OCI-LY3 (cell line): ENCODE measurements around the gene MAB21L2.

Source experiments
- CTCF ChIP-seq: fragments of 200-600, 300-600 bp; sonication (generic); IDR thresholded peaks from 2 replicates; pipeline ENCODE4 v1.5.1; 2014; ENCODE audit warnings: antibody characterized with exemption, low read length, low read depth
- EZH2phosphoT487 ChIP-seq: fragments of 200-600 bp; shearing (Covaris generic); IDR thresholded peaks from 2 replicates; pipeline ENCODE4 v1.6.1; 2018; ENCODE audit warnings: antibody characterized with exemption, mixed run types, low read depth

GRCh38 chr4:150582873-150583286 lies 929 bp downstream of the MAB21L2 start:
- TF ChIP-seq CTCF (no peak), EZH2phosphoT487 (no peak)
